GM18858 (cell line): ENCODE results near the gene TFG.

Source experiments
- ATAC-seq: cut with Tn5 transposase; IDR thresholded peaks from one replicate; pipeline ENCODE4 v1.9.1; 2021; ENCODE audit not compliant: unreplicated experiment

The TFG gene

GRCh38 chr3:100783619-100784018 is 74.3 kb downstream of the TFG start:
- no peak for ATAC-seq

DNA sequence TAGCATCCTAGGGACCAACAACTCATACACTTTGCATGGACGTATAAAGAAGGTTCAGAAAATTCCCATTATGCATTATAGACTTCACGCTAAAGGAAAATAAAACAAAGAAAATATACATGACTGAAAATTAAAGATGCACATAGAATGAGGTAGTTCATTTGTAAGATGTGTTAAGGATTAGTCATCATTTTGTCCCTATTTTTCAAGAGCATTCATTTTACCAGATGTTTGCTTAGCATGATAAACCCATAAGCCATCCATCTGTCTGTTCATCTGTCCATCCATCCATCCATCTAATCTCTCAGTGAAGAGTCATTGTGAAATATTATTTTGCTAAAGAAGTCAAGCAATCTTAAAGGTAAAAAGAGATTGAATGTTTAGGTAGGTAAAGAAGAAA is 80.3 kb downstream of the TFG start:
- no peak for ATAC-seq

DNA sequence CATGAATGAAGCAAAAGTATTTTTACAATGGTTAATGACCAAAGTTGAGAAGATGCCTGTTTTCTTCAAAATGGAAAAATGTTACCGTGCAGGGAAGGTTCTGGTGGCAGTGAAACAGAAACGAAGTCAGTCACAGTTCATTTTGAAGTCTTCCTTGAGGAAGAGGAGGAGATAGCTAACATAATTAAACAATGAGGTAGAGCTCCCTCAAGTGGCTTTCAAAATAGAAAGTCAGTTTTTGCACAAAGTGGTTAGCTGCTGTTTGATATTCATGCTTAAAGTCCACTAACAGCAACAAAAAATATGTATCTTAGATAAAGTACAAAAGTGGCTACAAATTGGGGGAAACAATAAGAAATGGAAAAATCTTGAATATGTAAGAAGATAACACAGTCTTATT is 87.3 kb downstream of the TFG start:
- ATAC-seq = no peak

- no peak for ATAC-seq
Observed at GRCh38 chr3:100798012-100798411, 88.7 kb downstream of the TFG start.
